Progenitor cell of endocrine pancreas (in vitro differentiated cells): ENCODE results near the gene OARD1. TPM values are rescaled to one million over a fixed set of nuclear protein-coding genes. Genes with fewer than 3 reads are reported as not detected.

Source experiments
- DNase-seq: peaks from one replicate; pipeline ENCODE4 v3.0.0; 2021; ENCODE audit warnings: low spot score; ENCODE audit not compliant: unreplicated experiment
- H3K27ac Mint-ChIP-seq: 2 replicates; pipeline ENCODE4 v1.8.0; 2021; ENCODE audit warnings: mild to moderate bottlenecking, moderate library complexity, mixed read lengths
- H3K27me3 Mint-ChIP-seq: 2 replicates; pipeline ENCODE4 v1.8.0; 2021; ENCODE audit warnings: mixed read lengths
- H3K36me3 Mint-ChIP-seq: 2 replicates; pipeline ENCODE4 v1.8.0; 2022; ENCODE audit warnings: mixed read lengths; ENCODE audit not compliant: insufficient read depth
- H3K4me1 Mint-ChIP-seq: 2 replicates; pipeline ENCODE4 v1.8.0; 2021; ENCODE audit warnings: low read depth, mixed read lengths
- H3K4me3 Mint-ChIP-seq: 2 replicates; pipeline ENCODE4 v1.8.0; 2021; ENCODE audit warnings: low read depth, mild to moderate bottlenecking, moderate library complexity, mixed read lengths
- H3K9me3 Mint-ChIP-seq: 2 replicates; pipeline ENCODE4 v1.8.0; 2021; ENCODE audit warnings: low read depth, mixed read lengths
- total RNA-seq: library from RNA; stranded (reverse); gene quantifications from 2 replicates; pipeline ENCODE4 v1.2.1, GENCODE V29; 2021
- TF ChIP-seq, protein P1 (sequence below): fragments of 200-600 bp; sonication (generic); IDR thresholded peaks from one replicate; pipeline ENCODE4 v1.5.0; 2021; ENCODE audit warnings: antibody characterized with exemption, mild to moderate bottlenecking; ENCODE audit not compliant: unreplicated experiment

OARD1 gene
- total RNA-seq, 1 donor from 2014 or later = 45.7 TPM

DNA sequence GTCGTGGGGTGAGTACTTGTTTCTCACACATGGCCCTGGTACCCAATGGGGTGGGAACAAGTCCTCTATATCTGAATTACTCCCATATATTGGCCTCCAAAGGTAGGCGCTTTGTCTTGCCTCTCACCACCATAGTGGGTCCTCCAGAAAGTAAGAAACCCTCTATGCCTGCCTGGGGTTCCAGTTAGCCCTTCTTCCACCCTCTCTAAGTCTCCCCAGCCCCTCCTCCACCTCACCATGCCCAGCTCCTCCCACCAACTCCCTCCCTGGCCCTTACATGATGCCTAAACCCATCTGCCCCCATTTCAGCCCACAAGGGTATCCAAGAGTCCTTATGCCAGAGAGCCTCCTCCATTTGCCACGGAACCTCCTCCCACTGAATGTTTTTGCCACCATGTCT lies 29.0 kb downstream of the OARD1 start:
- TF ChIP-seq, protein P1, sequence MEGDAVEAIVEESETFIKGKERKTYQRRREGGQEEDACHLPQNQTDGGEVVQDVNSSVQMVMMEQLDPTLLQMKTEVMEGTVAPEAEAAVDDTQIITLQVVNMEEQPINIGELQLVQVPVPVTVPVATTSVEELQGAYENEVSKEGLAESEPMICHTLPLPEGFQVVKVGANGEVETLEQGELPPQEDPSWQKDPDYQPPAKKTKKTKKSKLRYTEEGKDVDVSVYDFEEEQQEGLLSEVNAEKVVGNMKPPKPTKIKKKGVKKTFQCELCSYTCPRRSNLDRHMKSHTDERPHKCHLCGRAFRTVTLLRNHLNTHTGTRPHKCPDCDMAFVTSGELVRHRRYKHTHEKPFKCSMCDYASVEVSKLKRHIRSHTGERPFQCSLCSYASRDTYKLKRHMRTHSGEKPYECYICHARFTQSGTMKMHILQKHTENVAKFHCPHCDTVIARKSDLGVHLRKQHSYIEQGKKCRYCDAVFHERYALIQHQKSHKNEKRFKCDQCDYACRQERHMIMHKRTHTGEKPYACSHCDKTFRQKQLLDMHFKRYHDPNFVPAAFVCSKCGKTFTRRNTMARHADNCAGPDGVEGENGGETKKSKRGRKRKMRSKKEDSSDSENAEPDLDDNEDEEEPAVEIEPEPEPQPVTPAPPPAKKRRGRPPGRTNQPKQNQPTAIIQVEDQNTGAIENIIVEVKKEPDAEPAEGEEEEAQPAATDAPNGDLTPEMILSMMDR = no peak
- DNase-seq = no peak

DNA sequence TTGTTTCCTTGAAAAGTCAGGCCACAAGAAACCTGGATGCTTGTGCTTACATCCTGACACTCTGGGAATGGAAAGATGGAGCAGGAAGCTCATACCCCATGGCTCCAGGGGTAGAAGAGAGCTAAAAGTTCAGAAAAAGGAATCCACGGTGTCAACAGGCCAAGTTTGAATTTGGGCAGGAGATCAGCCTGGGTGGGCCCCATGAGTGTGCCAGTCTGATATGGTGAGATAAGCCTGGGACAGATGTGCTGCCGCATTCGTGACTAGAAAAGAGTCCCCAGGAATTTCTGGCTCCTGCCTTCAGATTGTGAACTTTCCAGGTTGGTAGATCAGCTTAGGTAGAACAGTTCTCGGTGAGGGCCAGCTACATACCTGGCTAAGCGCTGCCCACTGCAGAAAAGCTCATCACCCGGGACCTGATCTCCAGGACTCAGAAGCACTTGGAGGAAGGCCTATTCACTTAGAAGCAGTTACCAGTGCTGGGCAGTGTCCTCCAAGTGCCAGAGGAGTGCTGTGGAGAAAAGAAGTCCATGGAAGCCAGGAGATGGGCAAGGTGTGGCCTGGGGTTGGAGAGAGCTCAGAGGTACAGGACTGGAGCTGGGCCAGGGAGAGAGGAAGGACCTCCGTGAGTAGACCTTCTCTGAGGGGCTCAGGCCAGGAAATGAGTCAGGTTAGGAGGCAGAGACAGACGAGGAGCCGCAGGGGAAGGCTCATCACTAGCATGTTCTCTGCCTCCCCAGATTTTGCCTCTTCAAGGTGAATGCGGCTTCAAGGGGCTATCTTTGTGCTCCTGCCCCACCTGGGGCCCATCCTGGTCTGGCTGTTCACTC lies 29.7 kb downstream of the OARD1 start, which contains the start of gene TSPO2:
TSPO2 (plus strand) TSS at position 242 of the 830 bp plus-strand sequence; CDS start at position 761, 519 bp downstream.
- TF ChIP-seq, protein P1 = no peak
- Mint-ChIP-seq H3K27me3 (no peaks in the 10 kb centered on the region), H3K27ac (peak within 1 kb of the TSS; percentile 33), H3K4me1 (peaks cover 45% of the 10 kb centered on the region), H3K36me3 (no peaks in the 10 kb centered on the region), H3K9me3 (no peaks in the 10 kb centered on the region), H3K4me3 (no peak within 1 kb of the TSS)
- DNase-seq = no peak

More for the DNA sequence above, 29.0 kb downstream of the OARD1 start:
- Mint-ChIP-seq H3K27ac (no peak overlapping the region), H3K27me3 (no peaks in the 10 kb centered on the region), H3K9me3 (no peaks in the 10 kb centered on the region), H3K4me3 (no peak overlapping the region), H3K4me1 (peaks cover 49% of the 10 kb centered on the region), H3K36me3 (no peaks in the 10 kb centered on the region)

DNA sequence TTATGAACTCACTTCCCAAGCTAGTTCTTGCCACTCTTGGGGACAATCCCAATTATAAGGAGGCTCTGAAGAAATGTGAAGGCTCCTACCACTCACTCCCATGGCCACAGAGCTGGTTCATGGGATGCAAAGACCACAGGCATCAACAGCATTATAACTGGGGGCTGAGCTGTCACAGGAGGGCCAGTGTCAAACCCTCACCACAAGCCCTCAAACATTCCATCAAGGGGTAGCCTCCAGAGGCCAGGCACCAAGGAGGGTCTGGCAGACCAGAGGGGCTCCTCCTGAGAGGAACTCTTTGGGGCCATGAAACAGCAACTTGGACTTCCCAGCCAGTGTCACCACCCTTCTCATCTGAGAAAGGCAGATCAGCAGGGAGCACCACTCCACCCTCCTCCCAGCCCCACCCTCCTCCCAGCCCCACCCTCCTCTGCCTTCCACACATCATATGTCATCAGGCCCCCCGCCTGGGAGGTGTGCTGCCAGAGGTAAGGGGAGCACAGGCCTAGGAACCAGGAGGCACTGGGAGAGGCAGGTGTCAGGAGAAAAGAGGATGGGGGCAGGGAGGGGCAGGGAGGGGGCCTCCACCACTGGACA lies 31.1 kb downstream of the OARD1 start:
- H3K36me3 Mint-ChIP-seq = no peaks in the 10 kb centered on the region
- no peaks in the 10 kb centered on the region for H3K27me3 Mint-ChIP-seq
- no peak for DNase-seq
- H3K27ac Mint-ChIP-seq = peak overlapping the region; percentile 97
- no peaks in the 10 kb centered on the region for H3K9me3 Mint-ChIP-seq
- TF ChIP-seq, protein P1 = no peak
- peaks cover 42% of the 10 kb centered on the region for H3K4me1 Mint-ChIP-seq
- H3K4me3 Mint-ChIP-seq = no peak overlapping the region

DNA sequence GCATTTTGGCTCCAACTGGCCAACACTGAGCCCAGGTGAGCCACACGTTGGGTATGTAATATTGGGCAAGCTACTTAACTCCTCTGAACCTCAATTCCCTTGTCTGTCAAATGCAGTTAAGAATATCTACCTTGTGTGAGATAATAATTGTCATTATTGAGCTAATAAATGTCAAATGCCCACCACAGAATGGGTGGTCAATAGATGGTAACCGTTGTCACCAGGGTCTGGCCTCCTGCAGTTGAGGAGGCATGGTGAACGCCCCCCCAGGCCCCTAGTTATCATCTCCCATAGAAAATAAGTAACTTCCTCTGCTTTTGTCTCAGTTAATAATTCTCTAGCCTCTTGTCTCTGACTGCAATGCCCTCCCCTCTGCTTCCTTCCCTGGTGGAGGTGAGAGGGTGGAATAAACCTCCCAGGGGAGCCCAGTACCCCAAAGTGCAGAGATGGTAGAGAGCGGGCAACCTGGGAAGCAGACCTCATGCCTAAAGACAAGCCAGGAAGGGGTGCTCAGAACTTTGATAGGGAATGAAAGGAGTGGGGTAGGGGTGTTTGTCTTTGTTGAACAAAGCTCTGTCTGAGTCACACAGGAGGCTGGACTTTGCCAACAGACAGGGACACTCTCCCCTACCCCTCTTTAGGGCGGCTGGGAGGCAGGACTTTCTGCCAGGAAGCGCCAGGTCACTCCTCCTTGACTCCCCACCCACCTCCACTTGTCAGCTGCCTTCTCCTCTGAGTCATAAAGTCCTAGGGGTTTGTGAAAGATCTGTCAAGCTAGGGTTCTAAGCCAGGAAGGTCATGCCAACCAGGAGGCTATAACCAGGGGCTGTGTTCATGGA lies 31.8 kb downstream of the OARD1 start:
- Mint-ChIP-seq H3K27me3 (no peaks in the 10 kb centered on the region), H3K36me3 (no peaks in the 10 kb centered on the region), H3K27ac (peak overlapping the region; percentile 97), H3K9me3 (no peaks in the 10 kb centered on the region), H3K4me3 (peak overlapping the region; percentile 47), H3K4me1 (peaks cover 35% of the 10 kb centered on the region)
- no peak for DNase-seq
- TF ChIP-seq, protein P1 = no peak
